Right lobe of liver (tissue), 6 donors: ENCODE measurements around the gene FPGS. TPM values are rescaled to one million over a fixed set of nuclear protein-coding genes. Genes with fewer than 3 reads are reported as not detected.

ENCODE experiments used
- ATAC-seq, 4 donors: fragments of 200-7000 bp; cut with Tn5 transposase; one replicate each; pipeline ENCODE4 v1.9.1; 2020; ENCODE audit warnings: mild to moderate bottlenecking in 4 of 4, moderate library complexity in 4 of 4
- DNase-seq, 3 donors: peaks; one replicate each; pipeline ENCODE4 v3.0.0-alpha.2; 2020
- H3K27ac ChIP-seq, 3 donors: fragments of 200-600 bp; one replicate each; pipeline ENCODE4 v1.8.0; 2022
- H3K27me3 ChIP-seq, 2 donors: fragments of 200-600 bp; one replicate each; pipeline ENCODE4 v1.8.0; 2022
- H3K36me3 ChIP-seq, 4 donors: fragments of 200-600 bp; sonication (generic) in 1 of 4; one replicate each; pipeline versions ENCODE4 v1.5.1 to v1.8.0; 2017 to 2022; ENCODE audit warnings: control low read depth in 1 of 4
- H3K4me1 ChIP-seq, 4 donors: fragments of 200-600 bp; sonication (generic) in 1 of 4; one replicate each; pipeline versions ENCODE4 v1.5.1 to v1.8.0; 2017 to 2022; ENCODE audit warnings: control low read depth in 1 of 4
- H3K4me3 ChIP-seq, 3 donors: fragments of 200-600 bp; one replicate each; pipeline ENCODE4 v1.8.0; 2022
- H3K9me3 ChIP-seq, 4 donors: fragments of 200-600 bp; sonication (generic) in 1 of 4; one replicate each; pipeline versions ENCODE4 v1.5.1 to v1.8.0; 2017 to 2022; ENCODE audit warnings: control low read depth in 1 of 4
- POLR2A ChIP-seq: fragments of 450-650 bp; IDR thresholded peaks from one replicate; pipeline ENCODE4 v1.6.1; 2017; ENCODE audit warnings: antibody characterized with exemption, mild to moderate bottlenecking
- WGBS: methylation state at CpG from one replicate; pipeline ENCODE4 v1.1.6; 2018; ENCODE audit warnings: low coverage, low lambda C conversion rate; ENCODE audit not compliant: insufficient coverage; ENCODE audit errors: missing lambda C conversion rate; 5-methylcytosine and 5-hydroxymethylcytosine counted together
- intact Hi-C, 2 donors: fragments of 100-400 bp; cut with DNase I; formaldehyde crosslinking; loops; one replicate each; pipeline versions ENCODE4 v1.11.2 to v1.14.1; 2022
- total RNA-seq, 6 experiments: library from RNA; depleted of rRNA in 2 of 6; stranded (reverse); fragments of >200 nt in 2 of 6; fragmentation: NEBNext Ultra II Directional in 3 of 6; extraction: Animal tissue kit (Norgen Biotek cat#: 25700) in 3 of 6; gene quantifications; one replicate each; pipeline versions ENCODE4 v1.1.0 to v1.2.4, GENCODE V29; 2016 to 2023
- TF ChIP-seq, protein P1 (sequence below), 4 donors: fragments of 200-600 bp in 3 of 4; fragments of 450-650 bp in 1 of 4; IDR thresholded peaks; one replicate each; pipeline versions ENCODE4 v1.5.1 to v1.8.0; 2016 to 2022; ENCODE audit warnings: antibody characterized with exemption in 4 of 4, mild to moderate bottlenecking in 2 of 4
- donor health status: DM: no; HTN: yes; CAD: no.
- donor health status: DM: no; HTN: no; CAD: no.
- donor health status: DM: no; HTN: no; CAD: no.
- donor health status: DM: no; HTN: yes; CAD: no.
- donor health status: DM: no; HTN: yes; CAD: no.

FPGS gene
- total RNA-seq, 6 experiments from 2014 or later = 44.3 to 68.5 (median 56.9) TPM

- H3K9me3 ChIP-seq = no peaks in the 10 kb centered on the region
- no peaks in the 10 kb centered on the region for H3K27me3 ChIP-seq
- DNase-seq (no peak), ATAC-seq (no peak)
- TF ChIP-seq, protein P1, sequence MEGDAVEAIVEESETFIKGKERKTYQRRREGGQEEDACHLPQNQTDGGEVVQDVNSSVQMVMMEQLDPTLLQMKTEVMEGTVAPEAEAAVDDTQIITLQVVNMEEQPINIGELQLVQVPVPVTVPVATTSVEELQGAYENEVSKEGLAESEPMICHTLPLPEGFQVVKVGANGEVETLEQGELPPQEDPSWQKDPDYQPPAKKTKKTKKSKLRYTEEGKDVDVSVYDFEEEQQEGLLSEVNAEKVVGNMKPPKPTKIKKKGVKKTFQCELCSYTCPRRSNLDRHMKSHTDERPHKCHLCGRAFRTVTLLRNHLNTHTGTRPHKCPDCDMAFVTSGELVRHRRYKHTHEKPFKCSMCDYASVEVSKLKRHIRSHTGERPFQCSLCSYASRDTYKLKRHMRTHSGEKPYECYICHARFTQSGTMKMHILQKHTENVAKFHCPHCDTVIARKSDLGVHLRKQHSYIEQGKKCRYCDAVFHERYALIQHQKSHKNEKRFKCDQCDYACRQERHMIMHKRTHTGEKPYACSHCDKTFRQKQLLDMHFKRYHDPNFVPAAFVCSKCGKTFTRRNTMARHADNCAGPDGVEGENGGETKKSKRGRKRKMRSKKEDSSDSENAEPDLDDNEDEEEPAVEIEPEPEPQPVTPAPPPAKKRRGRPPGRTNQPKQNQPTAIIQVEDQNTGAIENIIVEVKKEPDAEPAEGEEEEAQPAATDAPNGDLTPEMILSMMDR (IDR thresholded peaks at IDR 0.05) = no peak
- TF ChIP-seq POLR2A = no peak
- H3K36me3 ChIP-seq = no peaks in the 10 kb centered on the region
- intact Hi-C loops = no loop called here
- no peaks in the 10 kb centered on the region for H3K4me1 ChIP-seq
- H3K27ac ChIP-seq = no peak overlapping the region
- peak overlapping the region in 2 of 3 donors; percentile 4 to 15 for H3K4me3 ChIP-seq
- WGBS = 55% methylated on average over 7 of the region's 12 CpGs
Observed at GRCh38 chr9:127847833-127848755, 45.4 kb downstream of the FPGS start.

GRCh38 chr9:127848756-127849504 is 46.2 kb downstream of the FPGS start:
- Histone ChIP-seq H3K27ac (no peak overlapping the region), H3K36me3 (no peaks in the 10 kb centered on the region), H3K27me3 (no peaks in the 10 kb centered on the region), H3K4me3 (no peak overlapping the region), H3K9me3 (no peaks in the 10 kb centered on the region), H3K4me1 (no peaks in the 10 kb centered on the region)
- intact Hi-C loops = no loop called here
- ATAC-seq = no peak
- WGBS = 78% methylated on average over 2 of the region's 10 CpGs
- TF ChIP-seq POLR2A = no peak
- TF ChIP-seq, protein P1 (IDR thresholded peaks at IDR 0.05) = no peak
- DNase-seq = no peak

- Histone ChIP-seq H3K4me1 (peaks cover 0 to 2% (median 0%) of the 10 kb centered on the region in 4 donors), H3K4me3 (peak overlapping the region; percentile 14 to 58 (median 53)), H3K27me3 (no peaks in the 10 kb centered on the region), H3K9me3 (no peaks in the 10 kb centered on the region), H3K36me3 (no peaks in the 10 kb centered on the region), H3K27ac (no peak overlapping the region)
- 94% methylated on average over 8 of the region's 17 CpGs for WGBS
- no peak for ATAC-seq
- TF ChIP-seq POLR2A = no peak
- TF ChIP-seq, protein P1 (IDR thresholded peaks at IDR 0.05) = no peak
- intact Hi-C loops = no loop called here
- DNase-seq = no peak
Observed at GRCh38 chr9:127850286-127850830, 47.7 kb downstream of the FPGS start.

- ATAC-seq = no peak
- 61% methylated on average over 9 of the region's 9 CpGs for WGBS
- intact Hi-C loops = no loop called here
- H3K36me3 ChIP-seq = no peaks in the 10 kb centered on the region
- DNase-seq = no peak
- no peaks in the 10 kb centered on the region for H3K9me3 ChIP-seq
- H3K27ac ChIP-seq = peak overlapping the region in 2 of 3 donors; percentile 53 to 78
- TF ChIP-seq POLR2A = no peak
- TF ChIP-seq, protein P1 (IDR thresholded peaks at IDR 0.05) = no peak
- peaks cover 0 to 2% (median 0%) of the 10 kb centered on the region in 4 donors for H3K4me1 ChIP-seq
- H3K4me3 ChIP-seq = peak overlapping the region; percentile 52 to 58 (median 53)
- no peaks in the 10 kb centered on the region for H3K27me3 ChIP-seq
Observed at GRCh38 chr9:127852829-127853228, 50.1 kb downstream of the FPGS start.
